ENCODE measurements around the gene KCNC4. TPM values are rescaled to one million over a fixed set of nuclear protein-coding genes. Genes with fewer than 3 reads are reported as not detected.

KCNC4 gene
- total RNA-seq, 1 donor from 2014 or later = 4.8 TPM

- Mint-ChIP-seq H3K9me3 (no peaks in the 10 kb centered on the region), H3K27ac (no peak overlapping the region), H3K4me3 (no peak overlapping the region), H3K27me3 (peaks cover 11% of the 10 kb centered on the region), H3K36me3 (no peaks in the 10 kb centered on the region), H3K4me1 (ENCODE audit: unreplicated experiment) (peaks cover 7% of the 10 kb centered on the region)
- no peak for DNase-seq (ENCODE audit: extremely low spot score, unreplicated experiment)
- no peak for TF ChIP-seq CTCF (conservative IDR thresholded peaks at IDR 0.05)
Measured at GRCh38 chr1:110197905-110198629, 12.0 kb upstream of the KCNC4 start.

DNA sequence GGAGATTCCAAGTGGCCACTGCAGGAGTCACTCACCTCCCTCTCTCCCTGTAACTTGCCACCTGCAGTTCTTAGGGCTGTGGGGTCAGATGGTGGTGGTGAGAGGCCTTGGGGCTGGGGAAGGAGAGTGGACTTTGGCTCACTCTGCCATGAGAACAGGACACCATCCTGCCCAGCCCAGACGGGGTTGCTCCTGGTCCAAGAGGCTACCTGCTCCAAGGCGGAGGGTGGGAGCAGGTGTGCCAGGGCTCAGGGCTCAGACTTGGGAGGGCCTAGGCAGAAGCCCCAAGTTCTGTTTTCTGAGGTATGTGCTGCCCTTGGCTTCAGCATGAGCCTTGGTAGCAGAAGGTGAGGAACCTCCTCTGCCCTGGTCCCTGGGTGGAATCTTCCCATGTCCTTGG, 11.4 kb upstream of the KCNC4 start:
- DNase-seq (ENCODE audit: extremely low spot score, unreplicated experiment) = no peak
- H3K4me1 Mint-ChIP-seq (ENCODE audit: unreplicated experiment) = peaks cover 11% of the 10 kb centered on the region
- H3K4me3 Mint-ChIP-seq = no peak overlapping the region
- H3K27ac Mint-ChIP-seq = no peak overlapping the region
- H3K9me3 Mint-ChIP-seq = no peaks in the 10 kb centered on the region
- TF ChIP-seq CTCF (conservative IDR thresholded peaks at IDR 0.05) = no peak
- no peaks in the 10 kb centered on the region for H3K36me3 Mint-ChIP-seq
- H3K27me3 Mint-ChIP-seq = peaks cover 13% of the 10 kb centered on the region

DNA sequence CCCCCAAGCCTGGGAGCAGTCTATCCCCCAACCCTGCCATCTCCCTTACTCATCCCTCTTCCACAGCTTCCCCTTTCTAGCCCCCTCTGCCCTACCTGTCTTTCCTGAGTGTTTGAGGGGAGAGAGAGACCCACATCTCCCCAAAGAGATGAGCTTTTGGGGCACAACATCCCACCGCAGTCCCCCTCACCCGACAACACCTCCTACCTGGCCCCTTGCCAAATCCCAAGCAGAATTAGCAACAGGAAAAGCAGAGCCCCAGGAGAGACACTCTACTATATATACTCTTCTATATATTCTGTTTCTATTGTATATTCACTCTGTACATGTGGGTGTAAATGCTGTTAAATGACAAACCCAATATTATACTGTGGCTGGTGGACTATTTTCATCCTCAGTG, 9.9 kb upstream of the KCNC4 start:
- no peak for TF ChIP-seq CTCF (conservative IDR thresholded peaks at IDR 0.05)
- Mint-ChIP-seq H3K36me3 (no peaks in the 10 kb centered on the region), H3K4me1 (ENCODE audit: unreplicated experiment) (peaks cover 11% of the 10 kb centered on the region), H3K4me3 (no peak overlapping the region), H3K27me3 (peaks cover 24% of the 10 kb centered on the region), H3K9me3 (no peaks in the 10 kb centered on the region), H3K27ac (no peak overlapping the region)
- DNase-seq (ENCODE audit: extremely low spot score, unreplicated experiment) = no peak

GRCh38 chr1:110200666-110201065, 9.4 kb upstream of the KCNC4 start:
- Mint-ChIP-seq H3K27ac (no peak overlapping the region), H3K27me3 (peaks cover 24% of the 10 kb centered on the region), H3K9me3 (no peaks in the 10 kb centered on the region), H3K4me1 (ENCODE audit: unreplicated experiment) (peaks cover 11% of the 10 kb centered on the region), H3K36me3 (no peaks in the 10 kb centered on the region), H3K4me3 (no peak overlapping the region)
- TF ChIP-seq CTCF (conservative IDR thresholded peaks at IDR 0.05) = no peak
- DNase-seq (ENCODE audit: extremely low spot score, unreplicated experiment) = no peak

- no peak for TF ChIP-seq CTCF (conservative IDR thresholded peaks at IDR 0.05)
- Mint-ChIP-seq H3K27me3 (peaks cover 24% of the 10 kb centered on the region), H3K36me3 (no peaks in the 10 kb centered on the region), H3K27ac (no peak overlapping the region), H3K9me3 (no peaks in the 10 kb centered on the region), H3K4me3 (no peak overlapping the region), H3K4me1 (ENCODE audit: unreplicated experiment) (peaks cover 11% of the 10 kb centered on the region)
- DNase-seq (ENCODE audit: extremely low spot score, unreplicated experiment) = no peak
Measured at GRCh38 chr1:110201157-110201825, 8.8 kb upstream of the KCNC4 start.

Measured in type B pancreatic cell (in vitro differentiated cells).